Measurements from ENCODE around the gene RPL3.

The RPL3 gene

GRCh38 chr22:39266398-39267030 is 52.9 kb downstream of the RPL3 start:
- no peak overlapping the region for H3K4me3 ChIP-seq (ENCODE audit: low read depth, low read length)
- peak; percentile 63 for DNase-seq (ENCODE audit: low read depth)
- TF ChIP-seq, protein P1, sequence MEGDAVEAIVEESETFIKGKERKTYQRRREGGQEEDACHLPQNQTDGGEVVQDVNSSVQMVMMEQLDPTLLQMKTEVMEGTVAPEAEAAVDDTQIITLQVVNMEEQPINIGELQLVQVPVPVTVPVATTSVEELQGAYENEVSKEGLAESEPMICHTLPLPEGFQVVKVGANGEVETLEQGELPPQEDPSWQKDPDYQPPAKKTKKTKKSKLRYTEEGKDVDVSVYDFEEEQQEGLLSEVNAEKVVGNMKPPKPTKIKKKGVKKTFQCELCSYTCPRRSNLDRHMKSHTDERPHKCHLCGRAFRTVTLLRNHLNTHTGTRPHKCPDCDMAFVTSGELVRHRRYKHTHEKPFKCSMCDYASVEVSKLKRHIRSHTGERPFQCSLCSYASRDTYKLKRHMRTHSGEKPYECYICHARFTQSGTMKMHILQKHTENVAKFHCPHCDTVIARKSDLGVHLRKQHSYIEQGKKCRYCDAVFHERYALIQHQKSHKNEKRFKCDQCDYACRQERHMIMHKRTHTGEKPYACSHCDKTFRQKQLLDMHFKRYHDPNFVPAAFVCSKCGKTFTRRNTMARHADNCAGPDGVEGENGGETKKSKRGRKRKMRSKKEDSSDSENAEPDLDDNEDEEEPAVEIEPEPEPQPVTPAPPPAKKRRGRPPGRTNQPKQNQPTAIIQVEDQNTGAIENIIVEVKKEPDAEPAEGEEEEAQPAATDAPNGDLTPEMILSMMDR (conservative IDR thresholded peaks at IDR 0.05; ENCODE audit: low read depth, low read length), result no peak

DNA sequence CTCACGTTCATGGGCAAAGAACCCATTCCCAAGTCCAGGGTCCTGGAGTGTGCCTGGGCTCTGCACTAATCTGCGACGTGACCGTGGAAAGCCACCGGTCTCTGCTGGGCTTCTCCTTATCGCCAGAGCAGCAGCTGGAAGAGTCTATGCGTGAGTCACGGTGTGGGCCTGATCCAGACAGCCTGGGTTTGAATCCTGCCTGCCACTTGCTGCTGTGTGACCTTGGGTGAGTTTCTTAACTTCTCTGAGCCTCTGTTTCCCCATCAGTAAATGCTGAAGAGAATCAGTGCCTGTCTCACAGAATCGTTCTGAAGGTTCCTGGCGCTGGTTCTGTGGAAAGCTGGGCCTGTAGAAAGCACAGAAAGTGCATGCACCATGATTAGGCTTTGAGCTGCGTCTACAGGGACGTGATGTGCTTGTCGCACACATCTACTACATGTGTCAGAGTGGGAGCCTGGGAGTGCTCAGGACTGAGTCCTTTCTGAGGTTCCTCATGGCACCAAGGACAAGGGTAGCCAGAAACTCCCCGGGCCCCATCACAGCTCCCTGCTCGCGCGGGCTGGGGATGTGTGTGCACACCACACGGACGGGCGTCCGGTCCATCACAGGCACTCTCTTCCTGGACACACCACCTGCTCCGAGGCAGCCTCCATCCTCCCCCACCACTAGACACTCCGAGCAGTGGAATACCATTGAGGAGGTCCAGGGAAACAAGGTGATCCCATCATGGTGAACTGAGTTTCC is 54.1 kb downstream of the RPL3 start:
- no peak overlapping the region for H3K4me3 ChIP-seq (ENCODE audit: low read depth, low read length)
- DNase-seq (ENCODE audit: low read depth), result no peak
- TF ChIP-seq, protein P1 (conservative IDR thresholded peaks at IDR 0.05; ENCODE audit: low read depth, low read length), result no peak

- no peak overlapping the region for H3K4me3 ChIP-seq (ENCODE audit: low read depth, low read length)
- TF ChIP-seq, protein P1 (conservative IDR thresholded peaks at IDR 0.05; ENCODE audit: low read depth, low read length), result no peak
- DNase-seq (ENCODE audit: low read depth), result no peak
Measured at GRCh38 chr22:39264349-39265038, 54.9 kb downstream of the RPL3 start.

- TF ChIP-seq, protein P1 (conservative IDR thresholded peaks at IDR 0.05; ENCODE audit: low read depth, low read length), result no peak
- no peak for DNase-seq (ENCODE audit: low read depth)
- H3K4me3 ChIP-seq (ENCODE audit: low read depth, low read length), result no peak overlapping the region
Measured at GRCh38 chr22:39263626-39264348, 55.6 kb downstream of the RPL3 start.

All from choroid plexus epithelial cell (primary cell).